ENCODE results near the gene MAST4. TPM values are rescaled to one million over a fixed set of nuclear protein-coding genes. Genes with fewer than 3 reads are reported as not detected.

Gene MAST4
- total and polyA plus RNA-seq, 4 donors: 3.7 to 9.5 (median 6.5) TPM

GRCh38 chr5:67133776-67134175 lies 537.6 kb downstream of the MAST4 start:
- H3K4me3 ChIP-seq (ENCODE audit: low read depth in 1 of 3, low read length in 3 of 3): no peak overlapping the region
- DNase-seq (ENCODE audit: low spot score): no peak
- no peaks in the 10 kb centered on the region for H3K9me3 ChIP-seq (ENCODE audit: control insufficient read depth in 4 of 4, low read length in 3 of 4)
- WGBS: 95% methylated on average over 3 of the region's 3 CpGs
- peaks cover 2 to 43% (median 26%) of the 10 kb centered on the region in 4 donors for H3K36me3 ChIP-seq (ENCODE audit: control insufficient read depth in 4 of 4, insufficient read depth in 3 of 4, low read depth in 1 of 4, low read length in 3 of 4)
- H3K4me1 ChIP-seq (ENCODE audit: control insufficient read depth in 4 of 4, insufficient read depth in 4 of 4, low read length in 3 of 4): peaks cover 0 to 6% (median 0%) of the 10 kb centered on the region in 4 donors
- no peaks in the 10 kb centered on the region for H3K27me3 ChIP-seq (ENCODE audit: control insufficient read depth in 4 of 4, insufficient read depth in 4 of 4, low read length in 3 of 4)
- no peak overlapping the region for H3K9ac ChIP-seq (ENCODE audit: low read depth in 1 of 2, low read length in 2 of 2)
- H3K27ac ChIP-seq (ENCODE audit: low read depth in 1 of 2, low read length in 2 of 2): no peak overlapping the region
- no peak for TF ChIP-seq YY1 (IDR thresholded peaks at IDR 0.05)
- TF ChIP-seq REST (IDR thresholded peaks at IDR 0.05): no peak
- no peak for TF ChIP-seq MAX (IDR thresholded peaks at IDR 0.05)
- no peak for TF ChIP-seq RAD21 (IDR thresholded peaks at IDR 0.05)
- no peak for TF ChIP-seq FOXA2 (IDR thresholded peaks at IDR 0.05)
- no peak for TF ChIP-seq TAF1 (conservative IDR thresholded peaks at IDR 0.05)
- no peak for TF ChIP-seq NR2F2 (IDR thresholded peaks at IDR 0.05)
- no peak for TF ChIP-seq SP1 (IDR thresholded peaks at IDR 0.05)
- no peak for TF ChIP-seq ATF3 (IDR thresholded peaks at IDR 0.05)
- TF ChIP-seq JUND (IDR thresholded peaks at IDR 0.05): no peak
- TF ChIP-seq RXRA (IDR thresholded peaks at IDR 0.05): no peak
- no peak for TF ChIP-seq CTCF (IDR thresholded peaks at IDR 0.05; ENCODE audit: low read depth, low read length, missing input control)
- TF ChIP-seq FOXA1 (IDR thresholded peaks at IDR 0.05): no peak
- TF ChIP-seq HNF4G (IDR thresholded peaks at IDR 0.05): no peak
- no peak for TF ChIP-seq HNF4A (conservative IDR thresholded peaks at IDR 0.05)
- TF ChIP-seq EGR1 (IDR thresholded peaks at IDR 0.05; ENCODE audit: low read depth in 2 of 2): no peak
- no peak for TF ChIP-seq GABPA (IDR thresholded peaks at IDR 0.05 in 1 of 2, conservative IDR thresholded peaks at IDR 0.05 in 1 of 2)
- TF ChIP-seq ZBTB33 (IDR thresholded peaks at IDR 0.05): no peak

Data from liver (tissue), 9 donors.